Cerebellar nuclear complex (tissue), 1 donor: ENCODE data around the gene BTNL9.
"Not testable (repeated sequence)": the region's sequence is repeated elsewhere in the genome, so short reads cannot be mapped to it uniquely, and the experiment has no call there.

ENCODE experiments used
- DNase-seq, 2 experiments: peaks; one replicate each; lab custom pipeline; 2025; lab: John Stamatoyannopoulos, UW

Gene BTNL9

GRCh38 chr5:181042722-181043121 lies 2.7 kb downstream of the BTNL9 start:
- no peak for DNase-seq

GRCh38 chr5:181043285-181044092 lies 3.4 kb downstream of the BTNL9 start:
- DNase-seq = no peak

- DNase-seq = no peak
Measured at GRCh38 chr5:181044093-181044599, 4.1 kb downstream of the BTNL9 start.

- no peak for DNase-seq
Measured at GRCh38 chr5:181044662-181045305, 4.7 kb downstream of the BTNL9 start.

- no peak for DNase-seq
Measured at GRCh38 chr5:181045316-181045715, 5.2 kb downstream of the BTNL9 start.

- not testable (repeated sequence) for DNase-seq
Measured at GRCh38 chr5:181045857-181046256, 5.8 kb downstream of the BTNL9 start.

GRCh38 chr5:181047288-181047687 lies 7.2 kb downstream of the BTNL9 start:
- DNase-seq = no peak

- DNase-seq = no peak
Measured at GRCh38 chr5:181047921-181048320, 7.9 kb downstream of the BTNL9 start.

- DNase-seq = no peak
Measured at GRCh38 chr5:181050016-181050415, 9.9 kb downstream of the BTNL9 start.

GRCh38 chr5:181051841-181052671 lies 12.0 kb downstream of the BTNL9 start:
- DNase-seq = no peak

- no peak for DNase-seq
Measured at GRCh38 chr5:181052672-181053487, 12.8 kb downstream of the BTNL9 start.

- no peak for DNase-seq
Measured at GRCh38 chr5:181053488-181054121, 13.5 kb downstream of the BTNL9 start.

GRCh38 chr5:181054138-181054537 lies 14.1 kb downstream of the BTNL9 start:
- no peak for DNase-seq

- DNase-seq = no peak
Measured at GRCh38 chr5:181054871-181055459, 14.9 kb downstream of the BTNL9 start.

GRCh38 chr5:181056431-181056830 lies 16.4 kb downstream of the BTNL9 start:
- DNase-seq = no peak

GRCh38 chr5:181058321-181058720 lies 18.3 kb downstream of the BTNL9 start:
- no peak for DNase-seq

- DNase-seq = no peak
Measured at GRCh38 chr5:181058786-181059296, 18.8 kb downstream of the BTNL9 start.

- no peak for DNase-seq
Measured at GRCh38 chr5:181059297-181060230, 19.5 kb downstream of the BTNL9 start.

- DNase-seq = no peak
Measured at GRCh38 chr5:181060231-181060590, 20.1 kb downstream of the BTNL9 start.
